ENCODE results near the gene ABHD6.

DNA sequence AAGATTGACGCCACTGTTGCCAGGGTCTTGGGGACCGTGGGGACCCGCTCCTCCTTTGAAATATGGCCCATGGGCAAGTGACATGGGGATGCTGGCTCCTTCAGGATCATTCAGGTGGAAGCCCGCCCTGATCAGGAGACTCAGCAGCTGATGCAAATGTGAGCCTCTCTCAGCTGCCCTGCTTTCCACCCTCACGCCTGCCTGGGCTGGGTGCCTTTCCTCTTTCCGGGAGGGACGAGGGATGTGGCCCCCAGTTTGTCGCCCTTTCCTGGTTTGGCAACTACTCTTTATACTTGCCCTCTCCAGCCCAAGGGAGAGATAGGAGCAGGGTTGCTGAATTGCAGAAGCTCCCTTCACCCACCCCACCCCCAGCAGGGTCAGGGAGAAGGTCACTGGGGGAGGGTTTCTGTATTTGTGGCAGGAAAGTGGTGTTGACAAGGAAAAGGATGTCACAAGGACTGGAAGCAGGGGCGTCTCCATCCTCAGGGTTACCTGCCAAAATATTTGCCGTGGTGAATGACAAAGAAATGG is 48.6 kb upstream of the ABHD6 start:
- no peak for TF ChIP-seq POLR2A (IDR thresholded peaks at IDR 0.05)
- TF ChIP-seq, protein P1, sequence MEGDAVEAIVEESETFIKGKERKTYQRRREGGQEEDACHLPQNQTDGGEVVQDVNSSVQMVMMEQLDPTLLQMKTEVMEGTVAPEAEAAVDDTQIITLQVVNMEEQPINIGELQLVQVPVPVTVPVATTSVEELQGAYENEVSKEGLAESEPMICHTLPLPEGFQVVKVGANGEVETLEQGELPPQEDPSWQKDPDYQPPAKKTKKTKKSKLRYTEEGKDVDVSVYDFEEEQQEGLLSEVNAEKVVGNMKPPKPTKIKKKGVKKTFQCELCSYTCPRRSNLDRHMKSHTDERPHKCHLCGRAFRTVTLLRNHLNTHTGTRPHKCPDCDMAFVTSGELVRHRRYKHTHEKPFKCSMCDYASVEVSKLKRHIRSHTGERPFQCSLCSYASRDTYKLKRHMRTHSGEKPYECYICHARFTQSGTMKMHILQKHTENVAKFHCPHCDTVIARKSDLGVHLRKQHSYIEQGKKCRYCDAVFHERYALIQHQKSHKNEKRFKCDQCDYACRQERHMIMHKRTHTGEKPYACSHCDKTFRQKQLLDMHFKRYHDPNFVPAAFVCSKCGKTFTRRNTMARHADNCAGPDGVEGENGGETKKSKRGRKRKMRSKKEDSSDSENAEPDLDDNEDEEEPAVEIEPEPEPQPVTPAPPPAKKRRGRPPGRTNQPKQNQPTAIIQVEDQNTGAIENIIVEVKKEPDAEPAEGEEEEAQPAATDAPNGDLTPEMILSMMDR (IDR thresholded peaks at IDR 0.05): no peak

All from upper lobe of left lung (tissue), 4 donors.